Right lobe of liver (tissue), 4 donors: ENCODE measurements around the gene KLK15.

Experiments used
- POLR2A ChIP-seq: fragments of 450-650 bp; IDR thresholded peaks from one replicate; pipeline ENCODE4 v1.6.1; 2017; ENCODE audit warnings: antibody characterized with exemption, mild to moderate bottlenecking
- TF ChIP-seq, protein P1 (sequence below), 4 donors: fragments of 200-600 bp in 3 of 4; fragments of 450-650 bp in 1 of 4; IDR thresholded peaks; one replicate each; pipeline versions ENCODE4 v1.5.1 to v1.8.0; 2016 to 2022; ENCODE audit warnings: antibody characterized with exemption in 4 of 4, mild to moderate bottlenecking in 2 of 4
- donor health status: DM: no; HTN: no; CAD: no.
- donor health status: DM: no; HTN: no; CAD: no.
- donor health status: DM: no; HTN: yes; CAD: no.

DNA sequence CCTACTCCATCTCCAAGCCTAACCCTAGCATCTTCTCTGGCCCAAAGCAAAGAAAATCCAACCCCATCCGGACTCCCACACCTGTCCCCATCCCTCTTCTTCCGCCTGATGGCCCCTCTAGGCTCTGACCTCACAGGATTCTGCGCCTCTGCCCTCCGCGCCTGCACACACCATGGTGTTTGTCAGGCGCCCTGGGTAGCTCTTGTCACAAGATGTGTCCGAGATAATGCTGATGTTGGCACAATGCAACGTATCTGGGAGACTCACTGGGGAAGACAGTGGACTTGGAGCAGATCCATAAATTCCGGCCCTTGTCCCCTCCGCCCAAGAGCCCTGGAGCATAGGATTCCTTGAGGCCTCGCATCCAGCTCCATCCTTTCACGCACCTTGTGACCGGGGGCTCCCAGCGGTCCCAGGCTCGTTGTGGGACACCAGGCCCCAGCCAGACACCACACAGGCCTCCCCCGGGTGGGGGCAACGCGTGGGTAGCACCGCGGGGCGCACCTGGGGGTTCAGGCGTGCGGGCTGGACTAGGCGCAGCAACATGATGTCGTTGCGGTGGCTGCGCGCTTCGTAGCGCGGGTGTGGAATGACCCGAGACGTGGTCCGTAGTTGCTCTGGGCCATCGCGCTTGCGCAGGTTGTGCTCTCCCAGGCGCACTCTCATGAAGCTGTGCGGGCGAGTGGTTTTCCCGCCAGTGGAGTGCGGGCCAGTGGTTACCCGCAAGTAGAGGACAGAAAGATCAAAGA lies 6.7 kb downstream of the KLK15 start:
- no peak for TF ChIP-seq POLR2A
- TF ChIP-seq, protein P1, sequence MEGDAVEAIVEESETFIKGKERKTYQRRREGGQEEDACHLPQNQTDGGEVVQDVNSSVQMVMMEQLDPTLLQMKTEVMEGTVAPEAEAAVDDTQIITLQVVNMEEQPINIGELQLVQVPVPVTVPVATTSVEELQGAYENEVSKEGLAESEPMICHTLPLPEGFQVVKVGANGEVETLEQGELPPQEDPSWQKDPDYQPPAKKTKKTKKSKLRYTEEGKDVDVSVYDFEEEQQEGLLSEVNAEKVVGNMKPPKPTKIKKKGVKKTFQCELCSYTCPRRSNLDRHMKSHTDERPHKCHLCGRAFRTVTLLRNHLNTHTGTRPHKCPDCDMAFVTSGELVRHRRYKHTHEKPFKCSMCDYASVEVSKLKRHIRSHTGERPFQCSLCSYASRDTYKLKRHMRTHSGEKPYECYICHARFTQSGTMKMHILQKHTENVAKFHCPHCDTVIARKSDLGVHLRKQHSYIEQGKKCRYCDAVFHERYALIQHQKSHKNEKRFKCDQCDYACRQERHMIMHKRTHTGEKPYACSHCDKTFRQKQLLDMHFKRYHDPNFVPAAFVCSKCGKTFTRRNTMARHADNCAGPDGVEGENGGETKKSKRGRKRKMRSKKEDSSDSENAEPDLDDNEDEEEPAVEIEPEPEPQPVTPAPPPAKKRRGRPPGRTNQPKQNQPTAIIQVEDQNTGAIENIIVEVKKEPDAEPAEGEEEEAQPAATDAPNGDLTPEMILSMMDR (IDR thresholded peaks at IDR 0.05): no peak
